GM21367 (cell line): ENCODE results near the gene ANKRD60.

ENCODE experiments used
- ATAC-seq: cut with Tn5 transposase; IDR thresholded peaks from one replicate; pipeline ENCODE4 v1.9.1; 2021; ENCODE audit not compliant: unreplicated experiment

ANKRD60 gene

DNA sequence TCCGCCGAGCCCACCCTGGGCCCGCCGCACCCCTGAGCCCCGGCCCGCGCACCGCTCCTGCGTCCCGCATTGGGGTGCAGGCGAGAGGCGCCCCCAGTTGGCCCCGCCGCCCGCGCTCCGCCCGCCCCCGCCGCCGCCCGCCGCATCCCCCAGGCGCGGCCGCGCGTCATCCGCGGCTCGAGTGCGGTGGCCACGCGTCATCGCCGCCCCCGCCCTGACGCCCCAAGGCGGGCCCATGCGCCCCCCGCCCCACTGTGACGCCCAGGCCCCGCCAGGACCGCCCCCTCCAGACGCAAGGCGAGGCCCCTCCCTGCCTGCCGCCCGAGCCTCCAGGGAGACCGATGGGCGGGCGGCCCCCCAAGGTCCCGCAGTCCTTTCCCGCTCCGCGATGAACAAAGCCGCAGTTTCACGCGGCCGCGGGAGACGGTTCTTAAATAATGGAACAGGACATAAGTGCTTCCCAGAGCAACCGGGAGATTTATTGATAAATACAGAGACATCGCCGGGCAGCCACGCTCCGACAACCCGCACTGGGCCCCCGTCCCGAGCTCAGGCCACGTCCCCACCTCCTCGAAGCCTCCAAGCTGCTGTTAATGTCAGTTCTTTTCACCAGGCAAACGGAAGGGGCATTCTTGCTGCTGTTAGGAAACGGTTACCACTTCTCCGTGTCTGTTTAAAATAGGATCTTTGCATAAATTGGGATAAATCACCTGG is at the start of gene ANKRD60:
ANKRD60 (minus strand) TSS at position 170 of the 714 bp plus-strand sequence; CDS start at position 170, 0 bp downstream.
- ATAC-seq = no peak

- no peak for ATAC-seq
Measured at GRCh38 chr20:58277578-58278472, 49.4 kb upstream of the ANKRD60 start.

- ATAC-seq = no peak
Measured at GRCh38 chr20:58277107-58277506, 48.7 kb upstream of the ANKRD60 start.

DNA sequence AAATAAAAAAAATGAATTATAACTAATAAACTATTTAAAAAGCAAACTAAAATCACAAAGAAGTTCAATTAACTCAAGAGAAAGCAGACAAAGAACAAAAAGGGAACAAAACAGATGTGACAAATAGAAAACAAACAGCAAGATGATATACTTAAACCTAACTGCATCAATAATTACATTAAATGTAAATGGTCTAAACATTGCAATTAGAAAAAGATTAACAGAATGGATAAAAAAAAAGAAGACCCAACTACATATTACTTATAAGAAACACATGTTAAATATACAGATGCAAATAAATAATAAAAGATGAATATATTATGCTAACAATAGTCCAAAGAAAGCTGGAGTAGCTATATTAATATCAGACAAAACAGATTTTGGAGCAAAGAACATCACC is 45.9 kb upstream of the ANKRD60 start:
- ATAC-seq = no peak

- ATAC-seq = no peak
Measured at GRCh38 chr20:58271606-58272351, 43.3 kb upstream of the ANKRD60 start.

GRCh38 chr20:58268936-58269619 is 40.6 kb upstream of the ANKRD60 start:
- no peak for ATAC-seq

GRCh38 chr20:58268421-58268821 is 40.0 kb upstream of the ANKRD60 start:
- ATAC-seq = no peak

DNA sequence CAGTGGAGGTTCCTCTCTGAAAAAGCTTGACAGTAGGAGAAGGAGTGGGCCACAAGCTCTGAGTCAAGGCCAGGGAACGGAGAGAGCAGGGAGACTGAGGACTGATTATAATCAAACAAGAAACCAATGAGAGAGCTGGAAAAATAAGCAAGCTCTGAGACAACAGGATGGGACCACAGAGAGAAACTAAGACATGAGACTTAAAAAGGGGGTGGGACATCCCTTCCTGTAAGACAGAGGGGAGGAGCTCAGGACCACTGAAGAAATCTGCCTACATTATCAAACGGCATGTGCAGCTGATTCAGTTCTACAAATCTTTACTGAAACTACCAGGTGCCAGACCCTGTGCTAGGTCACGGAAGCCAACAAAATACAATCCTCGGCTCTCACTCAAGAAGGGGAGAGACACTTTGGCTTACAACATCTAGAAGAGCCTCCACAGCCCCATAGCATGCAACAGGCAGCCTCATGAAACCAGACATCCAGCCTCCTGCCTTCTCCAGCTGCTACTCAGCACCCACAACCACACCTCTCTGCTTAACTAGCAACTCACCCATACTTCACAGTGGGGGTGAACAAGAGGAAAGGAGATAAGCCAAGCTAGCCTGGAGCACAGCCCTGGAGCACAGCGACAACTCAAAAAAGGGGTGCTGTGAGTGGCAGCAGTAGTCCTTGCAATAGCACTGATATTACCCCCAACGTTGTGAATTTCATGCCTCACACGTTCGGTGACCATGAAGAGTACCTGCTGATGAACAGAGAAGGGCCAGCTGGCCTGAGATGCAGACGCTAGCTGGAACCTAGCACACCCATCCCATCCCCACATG is 39.1 kb upstream of the ANKRD60 start:
- ATAC-seq = no peak

DNA sequence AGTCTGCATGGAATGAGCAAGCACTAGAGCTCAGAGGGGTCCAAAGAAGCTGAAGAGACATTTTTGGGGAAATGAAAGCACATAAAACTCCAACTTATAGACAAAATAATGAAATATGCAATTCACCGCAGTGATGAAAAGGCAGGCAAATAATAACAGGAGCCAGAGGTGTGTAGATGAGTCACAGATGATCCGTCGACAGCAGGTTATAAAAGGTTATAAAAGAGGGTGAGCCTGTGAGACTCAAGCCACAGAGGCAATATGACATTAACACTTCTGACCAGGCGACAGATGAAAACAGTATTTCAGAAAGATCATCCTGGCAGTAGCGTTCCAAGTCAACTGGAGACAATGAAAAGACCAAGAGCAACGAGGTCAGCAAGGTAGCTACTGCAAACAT is 35.8 kb upstream of the ANKRD60 start:
- no peak for ATAC-seq

DNA sequence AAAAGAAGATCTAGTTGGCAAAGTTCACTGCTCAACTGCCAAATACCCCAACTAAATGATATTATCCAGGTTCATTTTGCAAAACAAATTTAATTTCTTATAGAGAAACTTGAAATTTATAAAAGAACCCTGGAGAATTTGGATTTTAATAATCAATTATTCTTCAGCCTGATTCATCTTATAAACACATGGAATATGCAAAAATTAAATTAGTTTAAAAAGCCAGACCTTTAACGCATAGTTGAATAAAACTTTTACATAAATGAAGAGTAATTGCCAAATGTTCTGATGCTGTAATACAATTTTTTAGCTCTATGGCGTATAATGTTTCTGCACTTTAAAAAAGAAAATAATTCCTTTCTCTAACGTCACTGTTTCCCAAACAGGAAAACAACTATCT is 33.2 kb upstream of the ANKRD60 start:
- ATAC-seq = no peak

GRCh38 chr20:58260006-58260405 is 31.6 kb upstream of the ANKRD60 start:
- no peak for ATAC-seq

- ATAC-seq = no peak
Measured at GRCh38 chr20:58256842-58257241, 28.4 kb upstream of the ANKRD60 start.

- no peak for ATAC-seq
Measured at GRCh38 chr20:58256307-58256706, 27.9 kb upstream of the ANKRD60 start.

- ATAC-seq = no peak
Measured at GRCh38 chr20:58254890-58255289, 26.4 kb upstream of the ANKRD60 start.

DNA sequence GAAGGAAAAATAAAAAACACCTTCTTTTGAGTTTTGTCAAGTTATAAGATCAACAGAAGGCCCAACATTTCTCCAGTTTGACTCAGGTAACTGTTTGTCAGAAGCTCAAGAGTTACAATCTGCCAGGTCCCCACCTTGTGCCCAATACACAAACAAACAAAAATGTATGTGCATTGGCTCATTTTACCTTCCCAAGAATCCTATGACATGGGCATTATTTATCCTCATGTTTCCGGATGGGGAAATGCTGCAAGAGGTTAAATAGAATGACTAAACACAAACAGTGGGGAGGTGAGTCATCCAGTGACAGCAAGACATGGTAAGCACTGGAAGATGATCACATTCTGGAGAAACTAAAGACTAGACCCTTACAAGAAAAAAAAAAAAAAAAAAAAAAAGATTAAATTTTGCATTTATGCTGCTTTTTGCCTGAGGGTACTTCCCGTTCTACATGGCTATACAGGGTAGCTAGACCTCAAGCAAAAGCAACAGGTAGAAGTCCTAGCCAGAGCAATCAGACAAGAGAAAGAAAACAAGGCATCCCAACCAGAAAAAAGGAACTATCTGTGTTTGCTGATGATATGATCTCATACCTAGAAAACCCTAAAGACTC is 23.6 kb upstream of the ANKRD60 start:
- no peak for ATAC-seq

DNA sequence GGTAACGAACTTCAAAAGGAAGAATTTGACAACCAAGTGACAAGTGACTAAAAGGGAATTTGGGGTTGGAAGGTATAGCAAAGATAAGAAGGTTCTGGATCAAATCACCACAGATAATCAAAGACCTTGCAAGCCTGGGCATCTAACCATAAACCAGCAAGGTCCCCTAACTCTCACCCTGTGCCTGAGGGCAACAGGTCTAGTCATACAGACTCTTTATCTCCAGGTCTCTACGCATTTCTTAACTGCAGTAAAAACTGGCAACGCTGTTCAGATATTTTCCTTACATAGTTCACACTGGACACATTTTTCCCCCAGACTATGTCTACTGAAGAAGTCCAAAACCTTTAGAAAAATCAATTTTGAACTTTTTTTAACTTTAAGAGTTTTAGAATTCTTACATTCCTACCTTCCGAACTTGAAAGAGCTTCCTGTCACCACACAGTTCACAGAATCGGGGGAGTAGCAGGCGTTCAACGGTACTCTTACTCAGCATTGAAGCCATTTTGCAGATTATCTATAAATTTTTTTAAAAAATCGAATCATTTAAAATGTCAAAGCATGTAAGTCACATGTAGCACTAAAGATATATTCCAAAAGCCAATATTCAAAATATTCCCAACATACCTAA is 23.0 kb upstream of the ANKRD60 start:
- no peak for ATAC-seq

DNA sequence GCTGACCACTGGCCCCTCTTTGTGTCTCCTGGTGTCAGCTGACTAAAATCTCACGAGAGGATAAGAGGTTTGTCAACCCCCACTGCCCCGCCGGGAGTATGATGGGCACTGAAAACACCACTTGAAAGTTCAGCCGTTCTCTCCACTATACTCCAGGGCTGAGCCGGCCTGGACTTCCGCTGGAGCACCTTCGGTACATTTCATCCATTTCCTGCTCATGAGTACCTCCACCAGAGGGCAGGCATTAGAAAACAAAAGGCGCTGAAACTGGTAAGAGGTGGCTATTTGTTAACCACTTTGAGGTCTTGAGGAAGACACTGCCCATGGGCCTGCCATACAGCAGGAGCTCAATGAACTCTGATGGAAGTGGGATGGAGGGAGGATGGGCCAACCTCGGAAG is 17.9 kb upstream of the ANKRD60 start:
- no peak for ATAC-seq

DNA sequence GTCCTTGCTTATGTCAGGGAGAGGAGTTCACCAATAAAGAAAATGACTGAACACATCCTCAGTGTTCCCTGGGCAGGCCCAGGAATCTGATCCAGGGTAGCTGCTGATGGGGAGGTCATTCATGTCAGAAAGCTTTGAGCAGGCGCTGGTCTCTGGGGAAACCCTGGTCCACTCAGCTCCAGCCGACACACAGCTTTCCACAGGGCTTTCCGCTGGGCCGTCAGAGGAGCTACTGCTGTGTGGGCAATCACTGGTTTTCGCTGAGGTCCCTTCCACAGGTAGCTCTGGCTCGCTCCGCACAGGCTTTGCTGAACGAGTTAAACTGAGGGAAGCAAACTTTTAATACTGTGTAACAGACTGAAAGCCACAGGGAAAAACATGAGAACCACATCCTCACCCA is 17.5 kb upstream of the ANKRD60 start:
- no peak for ATAC-seq

DNA sequence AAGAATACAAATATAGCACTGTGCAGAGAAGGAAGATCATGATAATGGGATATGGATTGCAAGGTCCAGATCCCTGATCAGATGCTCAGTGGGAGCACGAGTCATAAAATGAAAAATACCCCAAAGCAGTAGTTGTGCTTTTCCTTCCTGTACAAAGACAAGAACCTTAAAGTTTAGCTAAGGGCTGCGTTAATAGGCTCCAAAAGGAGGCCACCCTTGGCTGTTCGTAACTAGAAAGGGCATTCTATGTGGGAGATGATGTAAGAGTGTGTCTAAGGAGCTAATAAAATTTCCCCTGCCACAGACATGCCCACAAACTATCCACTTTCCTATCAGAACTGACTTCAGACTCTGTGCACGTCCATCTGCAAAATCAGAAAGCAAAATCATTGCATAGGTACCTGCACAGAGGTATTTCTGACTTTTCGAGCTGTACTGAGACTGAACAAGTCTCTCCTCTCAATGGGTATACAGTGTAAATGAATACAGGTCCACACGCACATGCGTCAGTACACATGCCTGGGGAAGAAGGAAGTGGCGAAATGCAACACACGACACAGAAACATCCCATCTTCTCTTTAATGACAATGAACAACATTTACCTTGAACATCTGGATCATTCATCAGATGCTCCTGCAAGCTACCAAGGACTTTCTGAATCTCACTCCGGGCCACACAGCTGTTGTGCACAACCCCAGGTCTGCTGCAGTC is 16.9 kb upstream of the ANKRD60 start:
- no peak for ATAC-seq
